SK-N-SH treated with all-trans-retinoic acid at 6 μM for 48 hours (cell line): ENCODE measurements around the gene IPPK.

Experiments used
- CREB5 ChIP-seq: fragments of 250-450 bp; sonication (Bioruptor Pico); IDR thresholded peaks from 2 replicates; pipeline ENCODE4 v1.5.1; 2020; ENCODE audit warnings: low read depth, mild to moderate bottlenecking, moderate library complexity
- ISL1 ChIP-seq: fragments of 250-450 bp; sonication (Bioruptor Pico); IDR thresholded peaks from 2 replicates; pipeline ENCODE4 v2.1.2; 2022; ENCODE audit warnings: mild to moderate bottlenecking, moderate library complexity
- PATZ1 ChIP-seq: fragments of 250-450 bp; sonication (Bioruptor Pico); IDR thresholded peaks from 2 replicates; pipeline ENCODE4 v1.8.0; 2020; ENCODE audit warnings: mild to moderate bottlenecking, moderate library complexity, borderline replicate concordance
- POU6F1 ChIP-seq: fragments of 250-450 bp; sonication (Bioruptor Pico); IDR thresholded peaks from 2 replicates; pipeline ENCODE4 v1.8.0; 2021; ENCODE audit warnings: low read depth, mild to moderate bottlenecking, moderate library complexity, borderline replicate concordance
- PPARA ChIP-seq: fragments of 250-450 bp; sonication (Bioruptor Pico); IDR thresholded peaks from 2 replicates; pipeline ENCODE4 v1.5.0; 2020; ENCODE audit warnings: mild to moderate bottlenecking, borderline replicate concordance
- RARB ChIP-seq: fragments of 250-450 bp; sonication (Bioruptor Pico); IDR thresholded peaks from 2 replicates; pipeline ENCODE4 v1.8.0; 2021; ENCODE audit warnings: mild to moderate bottlenecking, moderate library complexity
- SNAI2 ChIP-seq: fragments of 250-450 bp; sonication (Bioruptor Pico); IDR thresholded peaks from 2 replicates; pipeline ENCODE4 v1.5.0; 2020; ENCODE audit warnings: mild to moderate bottlenecking, moderate library complexity
- ZFP30 ChIP-seq: fragments of 450-650 bp; formaldehyde crosslinking; IDR thresholded peaks from 2 replicates; pipeline ENCODE4 v1.5.0; 2022; ENCODE audit warnings: mild to moderate bottlenecking, moderate library complexity

- TF ChIP-seq RARB (no peak), CREB5 (CRISPR knock-in tag) (no peak), ZFP30 (no peak), ISL1 (CRISPR knock-in tag) (no peak), SNAI2 (no peak), PPARA (CRISPR knock-in tag) (no peak), POU6F1 (CRISPR knock-in tag) (no peak), PATZ1 (CRISPR knock-in tag) (no peak)
Measured at GRCh38 chr9:92576175-92576574, 93.8 kb downstream of the IPPK start.
